Liver (tissue), 9 donors: Measurements from ENCODE around the gene EEF1B2. TPM values are rescaled to one million over a fixed set of nuclear protein-coding genes. Genes with fewer than 3 reads are reported as not detected.

Experiments used
- DNase-seq: peaks from one replicate; pipeline ENCODE4 v3.0.0-alpha.2; 2017; ENCODE audit warnings: low spot score
- H3K27ac ChIP-seq, 2 donors: one replicate each; pipeline ENCODE4 v1.7.0; 2013; ENCODE audit warnings: inconsistent platforms in 2 of 2, low read length in 2 of 2, control low read depth in 1 of 2, low read depth in 1 of 2, mild to moderate bottlenecking in 1 of 2
- H3K27me3 ChIP-seq, 4 donors: one replicate each; pipeline versions ENCODE4 v1.6.1 to v1.7.0; 2013; ENCODE audit warnings: low read length in 3 of 4, inconsistent platforms in 1 of 4, mild to moderate bottlenecking in 1 of 4, moderate library complexity in 1 of 4; ENCODE audit not compliant: control insufficient read depth in 4 of 4, insufficient read depth in 4 of 4
- H3K36me3 ChIP-seq, 4 donors: one replicate each; pipeline versions ENCODE4 v1.6.1 to v1.7.0; 2013; ENCODE audit warnings: low read length in 3 of 4, mild to moderate bottlenecking in 3 of 4, low read depth in 1 of 4, moderate library complexity in 1 of 4; ENCODE audit not compliant: control insufficient read depth in 4 of 4, insufficient read depth in 3 of 4
- H3K4me1 ChIP-seq, 4 donors: one replicate each; pipeline versions ENCODE4 v1.6.1 to v1.7.0; 2013; ENCODE audit warnings: low read length in 3 of 4, mild to moderate bottlenecking in 3 of 4, moderate library complexity in 1 of 4; ENCODE audit not compliant: control insufficient read depth in 4 of 4, insufficient read depth in 4 of 4
- H3K4me3 ChIP-seq, 3 donors: one replicate each; pipeline versions ENCODE4 v1.6.1 to v1.7.0; 2013; ENCODE audit warnings: low read length in 3 of 3, control low read depth in 1 of 3, low read depth in 1 of 3, mild to moderate bottlenecking in 1 of 3
- H3K9ac ChIP-seq, 2 donors: one replicate each; pipeline ENCODE4 v1.7.0; 2013; ENCODE audit warnings: low read length in 2 of 2, mild to moderate bottlenecking in 2 of 2, moderate library complexity in 2 of 2, control low read depth in 1 of 2, low read depth in 1 of 2
- H3K9me3 ChIP-seq, 4 donors: one replicate each; pipeline versions ENCODE4 v1.6.1 to v1.7.0; 2013; ENCODE audit warnings: low read length in 3 of 4; ENCODE audit not compliant: control insufficient read depth in 4 of 4
- EGR1 ChIP-seq, 2 donors: IDR thresholded peaks; 2 replicates each; pipeline ENCODE4 v1.6.1; 2016 to 2018; ENCODE audit warnings: antibody characterized with exemption in 2 of 2, low read depth in 2 of 2
- FOXA1 ChIP-seq: IDR thresholded peaks from 2 replicates; pipeline ENCODE4 v1.6.1; 2016; ENCODE audit warnings: antibody characterized with exemption
- FOXA2 ChIP-seq: IDR thresholded peaks from 2 replicates; pipeline ENCODE4 v1.6.1; 2016; ENCODE audit warnings: antibody characterized with exemption
- GABPA ChIP-seq, 2 donors: IDR thresholded peaks in 1 of 2; conservative IDR thresholded peaks in 1 of 2; 2 replicates each; pipeline ENCODE4 v1.6.1; 2016; ENCODE audit warnings: antibody characterized with exemption in 2 of 2, mild to moderate bottlenecking in 1 of 2, moderate library complexity in 1 of 2
- HNF4A ChIP-seq, 2 donors: conservative IDR thresholded peaks; 2 replicates each; pipeline ENCODE4 v1.6.1; 2016; ENCODE audit warnings: antibody characterized with exemption in 2 of 2, mild to moderate bottlenecking in 2 of 2
- HNF4G ChIP-seq: IDR thresholded peaks from 2 replicates; pipeline ENCODE4 v1.6.1; 2016; ENCODE audit warnings: antibody characterized with exemption
- JUND ChIP-seq, 2 donors: IDR thresholded peaks; 2 replicates each; pipeline ENCODE4 v1.6.1; 2016; ENCODE audit warnings: antibody characterized with exemption in 2 of 2
- NR2F2 ChIP-seq: IDR thresholded peaks from 2 replicates; pipeline ENCODE4 v1.6.1; 2016; ENCODE audit warnings: antibody characterized with exemption
- RAD21 ChIP-seq, 2 donors: IDR thresholded peaks; 2 replicates each; pipeline ENCODE4 v1.6.1; 2016; ENCODE audit warnings: antibody characterized with exemption in 2 of 2, mild to moderate bottlenecking in 2 of 2
- RXRA ChIP-seq, 2 donors: IDR thresholded peaks; 2 replicates each; pipeline ENCODE4 v1.6.1; 2017 to 2018; ENCODE audit warnings: antibody characterized with exemption in 2 of 2, mild to moderate bottlenecking in 1 of 2
- SP1 ChIP-seq: IDR thresholded peaks from 2 replicates; pipeline ENCODE4 v1.6.1; 2018; ENCODE audit warnings: antibody characterized with exemption, mild to moderate bottlenecking
- TAF1 ChIP-seq: conservative IDR thresholded peaks from 2 replicates; pipeline ENCODE4 v1.6.1; 2016; ENCODE audit warnings: antibody characterized with exemption, mild to moderate bottlenecking
- YY1 ChIP-seq: IDR thresholded peaks from 2 replicates; pipeline ENCODE4 v1.6.1; 2016; ENCODE audit warnings: antibody characterized with exemption, mild to moderate bottlenecking
- WGBS: extraction: QIAGEN DNeasy Blood & Tissue Kit; methylation state at CpG from one replicate; pipeline ENCODE4 v1.1.7; 2013; 5-methylcytosine and 5-hydroxymethylcytosine counted together
- polyA plus RNA-seq, 2 donors: library from polyadenylated mRNA; stranded (reverse) in 1 of 2; unstranded in 1 of 2; fragments of 200-250 nt in 1 of 2; fragments of >200 nt in 1 of 2; fragmentation: Nextera tagmentation in 1 of 2; extraction: Ambion mirVana in 1 of 2; gene quantifications; one replicate each; pipeline versions ENCODE4 v1.2.1 to v1.2.3, GENCODE V29; 2013 to 2015
- total RNA-seq, 2 donors: library from RNA; depleted of rRNA; stranded (reverse); fragments of >200 nt; gene quantifications; one replicate each; pipeline ENCODE4 v1.2.3, GENCODE V29; 2014
- TF ChIP-seq, protein P1 (sequence below): IDR thresholded peaks from 2 replicates; pipeline ENCODE4 v1.6.1; 2016; ENCODE audit warnings: antibody characterized with exemption
- TF ChIP-seq, protein P2 (sequence below): IDR thresholded peaks from 2 replicates; pipeline ENCODE4 v1.6.1; 2016; ENCODE audit warnings: antibody characterized with exemption, mild to moderate bottlenecking
- TF ChIP-seq, protein P3 (sequence below): IDR thresholded peaks from 2 replicates; pipeline ENCODE4 v1.6.1; 2016; ENCODE audit warnings: antibody characterized with exemption
- TF ChIP-seq, protein P4 (sequence below): IDR thresholded peaks from 2 replicates; pipeline ENCODE4 v1.6.1; 2016; ENCODE audit warnings: antibody characterized with exemption
- TF ChIP-seq, protein P5 (sequence below): fragments of 150-350 bp; IDR thresholded peaks from 2 replicates; pipeline ENCODE4 v1.5.1; 2017; ENCODE audit warnings: improper control_type of control experiment, low read depth, low read length; ENCODE audit not compliant: missing input control
- donor health status: healthy.
- donor health status: healthy.
- donor health status: healthy.
- donor health status: healthy.
- donor health status: healthy.

EEF1B2 gene
- total and polyA plus RNA-seq, 4 donors, result 143 to 365 (median 257) TPM

DNA sequence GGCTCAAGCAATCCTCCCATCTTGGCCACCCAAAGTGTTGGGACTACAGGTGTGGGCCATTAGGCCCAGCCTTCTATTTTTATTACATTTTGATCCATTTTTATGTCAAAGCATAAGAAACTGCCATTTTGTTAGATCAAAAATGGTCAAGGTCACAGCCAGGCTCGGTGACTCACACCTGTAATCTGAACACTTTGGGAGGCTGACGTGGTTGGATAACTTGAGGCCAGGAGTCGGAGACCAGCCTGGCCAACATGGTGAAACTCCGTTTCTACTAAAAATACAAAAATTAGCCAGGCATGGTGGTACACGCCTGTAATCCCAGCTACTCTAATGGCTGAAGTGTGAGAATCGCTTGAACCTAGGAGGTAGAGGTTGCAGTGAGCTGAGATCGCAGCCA, 49.2 kb downstream of the EEF1B2 start:
- Histone ChIP-seq H3K36me3 (no peaks in the 10 kb centered on the region), H3K9ac (no peak overlapping the region), H3K27ac (no peak overlapping the region), H3K27me3 (no peaks in the 10 kb centered on the region), H3K9me3 (no peaks in the 10 kb centered on the region), H3K4me3 (no peak overlapping the region), H3K4me1 (no peaks in the 10 kb centered on the region)
- TF ChIP-seq EGR1 (IDR thresholded peaks at IDR 0.05; ENCODE audit: low read depth in 2 of 2) (no peak), HNF4A (conservative IDR thresholded peaks at IDR 0.05) (no peak), NR2F2 (no peak), YY1 (no peak), RAD21 (IDR thresholded peaks at IDR 0.05) (no peak), RXRA (IDR thresholded peaks at IDR 0.05) (no peak), SP1 (no peak), FOXA2 (no peak), TAF1 (no peak), GABPA (IDR thresholded peaks at IDR 0.05 in 1 of 2, conservative IDR thresholded peaks at IDR 0.05 in 1 of 2) (no peak), HNF4G (no peak), FOXA1 (no peak), JUND (IDR thresholded peaks at IDR 0.05) (no peak)
- TF ChIP-seq, protein P1, sequence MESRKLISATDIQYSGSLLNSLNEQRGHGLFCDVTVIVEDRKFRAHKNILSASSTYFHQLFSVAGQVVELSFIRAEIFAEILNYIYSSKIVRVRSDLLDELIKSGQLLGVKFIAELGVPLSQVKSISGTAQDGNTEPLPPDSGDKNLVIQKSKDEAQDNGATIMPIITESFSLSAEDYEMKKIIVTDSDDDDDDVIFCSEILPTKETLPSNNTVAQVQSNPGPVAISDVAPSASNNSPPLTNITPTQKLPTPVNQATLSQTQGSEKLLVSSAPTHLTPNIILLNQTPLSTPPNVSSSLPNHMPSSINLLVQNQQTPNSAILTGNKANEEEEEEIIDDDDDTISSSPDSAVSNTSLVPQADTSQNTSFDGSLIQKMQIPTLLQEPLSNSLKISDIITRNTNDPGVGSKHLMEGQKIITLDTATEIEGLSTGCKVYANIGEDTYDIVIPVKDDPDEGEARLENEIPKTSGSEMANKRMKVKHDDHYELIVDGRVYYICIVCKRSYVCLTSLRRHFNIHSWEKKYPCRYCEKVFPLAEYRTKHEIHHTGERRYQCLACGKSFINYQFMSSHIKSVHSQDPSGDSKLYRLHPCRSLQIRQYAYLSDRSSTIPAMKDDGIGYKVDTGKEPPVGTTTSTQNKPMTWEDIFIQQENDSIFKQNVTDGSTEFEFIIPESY, result no peak
- TF ChIP-seq, protein P2, sequence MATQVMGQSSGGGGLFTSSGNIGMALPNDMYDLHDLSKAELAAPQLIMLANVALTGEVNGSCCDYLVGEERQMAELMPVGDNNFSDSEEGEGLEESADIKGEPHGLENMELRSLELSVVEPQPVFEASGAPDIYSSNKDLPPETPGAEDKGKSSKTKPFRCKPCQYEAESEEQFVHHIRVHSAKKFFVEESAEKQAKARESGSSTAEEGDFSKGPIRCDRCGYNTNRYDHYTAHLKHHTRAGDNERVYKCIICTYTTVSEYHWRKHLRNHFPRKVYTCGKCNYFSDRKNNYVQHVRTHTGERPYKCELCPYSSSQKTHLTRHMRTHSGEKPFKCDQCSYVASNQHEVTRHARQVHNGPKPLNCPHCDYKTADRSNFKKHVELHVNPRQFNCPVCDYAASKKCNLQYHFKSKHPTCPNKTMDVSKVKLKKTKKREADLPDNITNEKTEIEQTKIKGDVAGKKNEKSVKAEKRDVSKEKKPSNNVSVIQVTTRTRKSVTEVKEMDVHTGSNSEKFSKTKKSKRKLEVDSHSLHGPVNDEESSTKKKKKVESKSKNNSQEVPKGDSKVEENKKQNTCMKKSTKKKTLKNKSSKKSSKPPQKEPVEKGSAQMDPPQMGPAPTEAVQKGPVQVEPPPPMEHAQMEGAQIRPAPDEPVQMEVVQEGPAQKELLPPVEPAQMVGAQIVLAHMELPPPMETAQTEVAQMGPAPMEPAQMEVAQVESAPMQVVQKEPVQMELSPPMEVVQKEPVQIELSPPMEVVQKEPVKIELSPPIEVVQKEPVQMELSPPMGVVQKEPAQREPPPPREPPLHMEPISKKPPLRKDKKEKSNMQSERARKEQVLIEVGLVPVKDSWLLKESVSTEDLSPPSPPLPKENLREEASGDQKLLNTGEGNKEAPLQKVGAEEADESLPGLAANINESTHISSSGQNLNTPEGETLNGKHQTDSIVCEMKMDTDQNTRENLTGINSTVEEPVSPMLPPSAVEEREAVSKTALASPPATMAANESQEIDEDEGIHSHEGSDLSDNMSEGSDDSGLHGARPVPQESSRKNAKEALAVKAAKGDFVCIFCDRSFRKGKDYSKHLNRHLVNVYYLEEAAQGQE, result no peak
- TF ChIP-seq, protein P3, sequence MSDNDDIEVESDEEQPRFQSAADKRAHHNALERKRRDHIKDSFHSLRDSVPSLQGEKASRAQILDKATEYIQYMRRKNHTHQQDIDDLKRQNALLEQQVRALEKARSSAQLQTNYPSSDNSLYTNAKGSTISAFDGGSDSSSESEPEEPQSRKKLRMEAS, result no peak
- TF ChIP-seq, protein P4, sequence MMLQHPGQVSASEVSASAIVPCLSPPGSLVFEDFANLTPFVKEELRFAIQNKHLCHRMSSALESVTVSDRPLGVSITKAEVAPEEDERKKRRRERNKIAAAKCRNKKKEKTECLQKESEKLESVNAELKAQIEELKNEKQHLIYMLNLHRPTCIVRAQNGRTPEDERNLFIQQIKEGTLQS, result no peak
- TF ChIP-seq, protein P5, sequence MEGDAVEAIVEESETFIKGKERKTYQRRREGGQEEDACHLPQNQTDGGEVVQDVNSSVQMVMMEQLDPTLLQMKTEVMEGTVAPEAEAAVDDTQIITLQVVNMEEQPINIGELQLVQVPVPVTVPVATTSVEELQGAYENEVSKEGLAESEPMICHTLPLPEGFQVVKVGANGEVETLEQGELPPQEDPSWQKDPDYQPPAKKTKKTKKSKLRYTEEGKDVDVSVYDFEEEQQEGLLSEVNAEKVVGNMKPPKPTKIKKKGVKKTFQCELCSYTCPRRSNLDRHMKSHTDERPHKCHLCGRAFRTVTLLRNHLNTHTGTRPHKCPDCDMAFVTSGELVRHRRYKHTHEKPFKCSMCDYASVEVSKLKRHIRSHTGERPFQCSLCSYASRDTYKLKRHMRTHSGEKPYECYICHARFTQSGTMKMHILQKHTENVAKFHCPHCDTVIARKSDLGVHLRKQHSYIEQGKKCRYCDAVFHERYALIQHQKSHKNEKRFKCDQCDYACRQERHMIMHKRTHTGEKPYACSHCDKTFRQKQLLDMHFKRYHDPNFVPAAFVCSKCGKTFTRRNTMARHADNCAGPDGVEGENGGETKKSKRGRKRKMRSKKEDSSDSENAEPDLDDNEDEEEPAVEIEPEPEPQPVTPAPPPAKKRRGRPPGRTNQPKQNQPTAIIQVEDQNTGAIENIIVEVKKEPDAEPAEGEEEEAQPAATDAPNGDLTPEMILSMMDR, result no peak
- 92% methylated on average over 7 of the region's 7 CpGs for WGBS
- DNase-seq, result no peak
